ENCODE measurements around the gene SFXN5. TPM values are rescaled to one million over a fixed set of nuclear protein-coding genes. Genes with fewer than 3 reads are reported as not detected.

SFXN5 gene
- total RNA-seq, 2 donors from 2014 or later = 12.8 to 23.2 TPM

- 42% methylated on average over 3 of the region's 3 CpGs for WGBS
- TF ChIP-seq POLR2A (IDR thresholded peaks at IDR 0.05) (no peak), POLR2AphosphoS5 (IDR thresholded peaks at IDR 0.05) (no peak), CTCF (IDR thresholded peaks at IDR 0.05) (no peak)
- H3K9me3 ChIP-seq = no peaks in the 10 kb centered on the region
- no peak overlapping the region for H3K4me3 ChIP-seq
- H3K27me3 ChIP-seq (replicated peaks; ENCODE audit: insufficient read depth) = peaks cover 3% of the 10 kb centered on the region
- H3K27ac ChIP-seq = no peak overlapping the region
- no peaks in the 10 kb centered on the region for H3K36me3 ChIP-seq
- intact Hi-C loops (cut with DNase I) = no loop called here
- H3K4me1 ChIP-seq (replicated peaks) = no peaks in the 10 kb centered on the region
- DNase-seq (ENCODE audit: low spot score) = no peak
Measured at GRCh38 chr2:72901426-72901825, 170.1 kb downstream of the SFXN5 start.

GRCh38 chr2:72900191-72900825, 171.2 kb downstream of the SFXN5 start:
- TF ChIP-seq POLR2AphosphoS5 (IDR thresholded peaks at IDR 0.05) (no peak), POLR2A (IDR thresholded peaks at IDR 0.05) (no peak), CTCF (IDR thresholded peaks at IDR 0.05) (no peak)
- Histone ChIP-seq H3K9me3 (no peaks in the 10 kb centered on the region), H3K36me3 (no peaks in the 10 kb centered on the region), H3K27me3 (replicated peaks; ENCODE audit: insufficient read depth) (peaks cover 3% of the 10 kb centered on the region), H3K27ac (no peak overlapping the region), H3K4me1 (replicated peaks) (no peaks in the 10 kb centered on the region), H3K4me3 (no peak overlapping the region)
- DNase-seq (ENCODE audit: low spot score) = no peak
- WGBS = 83% methylated on average over 5 of the region's 5 CpGs
- intact Hi-C loops (cut with DNase I) = no loop called here

- WGBS = 86% methylated on average over 2 of the region's 2 CpGs
- no peak overlapping the region for H3K27ac ChIP-seq
- H3K4me3 ChIP-seq = no peak overlapping the region
- no peaks in the 10 kb centered on the region for H3K9me3 ChIP-seq
- DNase-seq (ENCODE audit: low spot score) = no peak
- intact Hi-C loops (cut with DNase I) = loop anchor here (10.0 kb wide), 1 partner anchor 176 kb away; the partner anchor contains the start of gene SFXN5
- no peaks in the 10 kb centered on the region for H3K36me3 ChIP-seq
- no peak for TF ChIP-seq POLR2AphosphoS5 (IDR thresholded peaks at IDR 0.05)
- no peak for TF ChIP-seq CTCF (IDR thresholded peaks at IDR 0.05)
- no peak for TF ChIP-seq POLR2A (IDR thresholded peaks at IDR 0.05)
- H3K4me1 ChIP-seq (replicated peaks) = no peaks in the 10 kb centered on the region
- peaks cover 3% of the 10 kb centered on the region for H3K27me3 ChIP-seq (replicated peaks; ENCODE audit: insufficient read depth)
Measured at GRCh38 chr2:72898585-72898906, 173.0 kb downstream of the SFXN5 start.

GRCh38 chr2:72897785-72898584, 173.5 kb downstream of the SFXN5 start:
- intact Hi-C loops (cut with DNase I) = loop anchor here (10.0 kb wide), 1 partner anchor 177 kb away; the partner anchor contains the start of gene SFXN5
- TF ChIP-seq POLR2A (IDR thresholded peaks at IDR 0.05) = no peak
- no peak for TF ChIP-seq CTCF (IDR thresholded peaks at IDR 0.05)
- no peak for TF ChIP-seq POLR2AphosphoS5 (IDR thresholded peaks at IDR 0.05)
- Histone ChIP-seq H3K36me3 (no peaks in the 10 kb centered on the region), H3K9me3 (no peaks in the 10 kb centered on the region), H3K4me3 (no peak overlapping the region), H3K27ac (no peak overlapping the region), H3K27me3 (replicated peaks; ENCODE audit: insufficient read depth) (peaks cover 3% of the 10 kb centered on the region), H3K4me1 (replicated peaks) (no peaks in the 10 kb centered on the region)
- 60% methylated on average over 18 of the region's 18 CpGs for WGBS
- DNase-seq (ENCODE audit: low spot score) = no peak

All from prostate gland (tissue), 2 donors.